22Rv1 (cell line): Measurements from ENCODE around the gene MT4.

Experiments
- H3K27ac ChIP-seq: fragments of 450-650 bp; 2 replicates; pipeline ENCODE4 v1.5.1; 2017
- CTCF ChIP-seq: fragments of 450-650 bp; IDR thresholded peaks from 2 replicates; pipeline ENCODE4 v1.5.1; 2017; ENCODE audit warnings: mild to moderate bottlenecking
- ZFX ChIP-seq: fragments of 450-650 bp; IDR thresholded peaks from 2 replicates; pipeline ENCODE4 v1.6.1; 2017; ENCODE audit warnings: antibody characterized with exemption, borderline replicate concordance

MT4 gene

GRCh38 chr16:56605475-56605874, 40.6 kb downstream of the MT4 start:
- no peak overlapping the region for H3K27ac ChIP-seq
- TF ChIP-seq ZFX = no peak
- no peak for TF ChIP-seq CTCF

GRCh38 chr16:56606071-56606475, 41.2 kb downstream of the MT4 start:
- TF ChIP-seq CTCF (no peak), ZFX (no peak)
- H3K27ac ChIP-seq = peak overlapping the region; percentile 68; the same call in 1 of the 2 replicates

GRCh38 chr16:56606476-56607108, 41.7 kb downstream of the MT4 start:
- TF ChIP-seq ZFX (no peak), CTCF (no peak)
- peak overlapping the region; percentile 68 for H3K27ac ChIP-seq

- no peak for TF ChIP-seq ZFX
- no peak for TF ChIP-seq CTCF
These were observed 42.3 kb downstream of the MT4 start for GRCh38 chr16:56607109-56607618.

GRCh38 chr16:56607675-56608042, 42.8 kb downstream of the MT4 start:
- H3K27ac ChIP-seq = peak overlapping the region; percentile 68

More at GRCh38 chr16:56607109-56607618, 42.3 kb downstream of the MT4 start:
- peak overlapping the region; percentile 68 for H3K27ac ChIP-seq

GRCh38 chr16:56608043-56608875, 43.4 kb downstream of the MT4 start, which contains the start of gene MT2A:
Gene MT2A, plus strand, starts transcription at chr16:56608584. Its CDS starts 72 bp downstream, at chr16:56608656.
- H3K27ac ChIP-seq = peak within 1 kb of the TSS; percentile 68
- no peak for TF ChIP-seq ZFX
- peak; percentile 4 for TF ChIP-seq CTCF

More at GRCh38 chr16:56607675-56608042, 42.8 kb downstream of the MT4 start:
- no peak for TF ChIP-seq CTCF
- no peak for TF ChIP-seq ZFX
